ENCODE data around the gene MYO1D. TPM values are rescaled to one million over a fixed set of nuclear protein-coding genes. Genes with fewer than 3 reads are reported as not detected.

MYO1D gene
- total RNA-seq, 1 donor from 2014 or later = 11.9 TPM

DNA sequence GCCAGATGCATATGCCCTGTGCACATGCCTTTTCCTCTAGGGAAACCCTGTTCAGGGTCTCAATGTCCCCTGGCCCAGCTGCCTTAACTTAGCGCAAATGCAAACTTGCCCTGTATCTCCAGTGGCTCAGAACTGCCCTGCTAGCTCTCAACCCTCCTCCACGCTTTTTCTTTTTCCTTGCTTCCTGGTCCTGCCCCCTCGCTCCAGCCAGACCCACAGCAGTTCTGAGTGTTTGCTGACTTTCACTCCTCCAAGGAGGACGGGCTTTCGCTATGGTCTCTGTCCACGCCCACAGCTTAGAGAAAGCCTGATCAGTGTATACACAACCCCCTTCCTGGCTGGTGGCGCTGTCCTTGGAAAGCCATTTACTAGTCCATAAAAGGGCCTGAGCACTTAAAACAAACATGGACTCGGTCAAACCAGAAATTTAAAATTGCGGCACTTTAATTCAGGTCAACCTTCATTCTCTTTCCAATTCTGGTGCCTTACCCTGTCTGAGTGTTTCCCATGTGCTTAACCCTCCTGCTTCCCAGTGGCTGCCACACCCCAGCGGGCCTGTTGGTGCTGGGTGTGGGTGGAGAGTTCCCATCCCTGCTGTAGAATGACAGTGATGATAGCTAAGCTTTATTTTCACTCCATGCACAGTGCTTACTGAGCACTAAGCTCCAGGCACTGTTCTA lies 35.4 kb upstream of the MYO1D start:
- no peaks in the 10 kb centered on the region for H3K27me3 Mint-ChIP-seq (ENCODE audit: low read depth)

GRCh38 chr17:32910769-32911168 lies 33.8 kb upstream of the MYO1D start:
- no peak for TF ChIP-seq CTCF (conservative IDR thresholded peaks at IDR 0.05)
- no peak overlapping the region for H3K27ac Mint-ChIP-seq (ENCODE audit: unreplicated experiment)
- no peaks in the 10 kb centered on the region for H3K9me3 Mint-ChIP-seq
- DNase-seq (ENCODE audit: low read depth, low spot score) = no peak
- no peaks in the 10 kb centered on the region for H3K27me3 Mint-ChIP-seq (ENCODE audit: low read depth)
- no peak overlapping the region for H3K4me3 Mint-ChIP-seq
- peaks cover 8% of the 10 kb centered on the region for H3K4me1 Mint-ChIP-seq
- H3K36me3 Mint-ChIP-seq (ENCODE audit: low read depth) = no peaks in the 10 kb centered on the region

More for the DNA sequence above, 35.4 kb upstream of the MYO1D start:
- peaks cover 8% of the 10 kb centered on the region for H3K4me1 Mint-ChIP-seq
- no peak for DNase-seq (ENCODE audit: low read depth, low spot score)
- H3K9me3 Mint-ChIP-seq = no peaks in the 10 kb centered on the region
- no peak for TF ChIP-seq CTCF (conservative IDR thresholded peaks at IDR 0.05)
- no peaks in the 10 kb centered on the region for H3K36me3 Mint-ChIP-seq (ENCODE audit: low read depth)
- H3K27ac Mint-ChIP-seq (ENCODE audit: unreplicated experiment) = no peak overlapping the region
- no peak overlapping the region for H3K4me3 Mint-ChIP-seq

DNA sequence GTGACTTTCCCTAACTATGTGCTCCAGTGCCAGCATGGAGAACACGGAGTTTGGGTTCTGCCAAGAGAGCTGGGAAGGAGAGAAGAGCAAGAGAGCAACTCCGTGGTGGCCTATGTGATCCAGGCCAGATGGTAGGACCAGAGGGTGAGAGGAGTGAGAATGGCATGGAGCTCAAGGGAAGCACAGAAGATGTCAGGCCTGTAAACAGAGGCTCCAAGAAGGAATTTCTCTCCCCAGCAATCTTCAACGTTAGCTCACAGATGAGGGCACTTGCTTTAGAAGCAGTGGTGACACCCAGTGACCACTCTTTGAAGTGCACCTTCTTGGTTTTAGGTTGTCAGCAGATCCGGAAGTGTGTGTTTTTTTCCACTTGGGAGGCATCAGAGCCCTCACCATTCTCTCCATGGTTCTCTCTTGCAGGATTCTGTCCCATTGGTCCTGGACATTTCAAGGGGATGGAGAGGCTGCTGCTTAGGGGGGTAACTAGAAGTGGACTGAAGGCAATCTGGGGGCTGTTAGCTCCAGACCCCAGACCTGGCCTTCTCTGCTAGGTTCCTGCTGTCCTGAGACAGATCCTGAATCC lies 33.0 kb upstream of the MYO1D start:
- TF ChIP-seq CTCF (conservative IDR thresholded peaks at IDR 0.05) = peak; percentile 76
- Mint-ChIP-seq H3K4me3 (no peak overlapping the region), H3K27ac (ENCODE audit: unreplicated experiment) (no peak overlapping the region), H3K36me3 (ENCODE audit: low read depth) (no peaks in the 10 kb centered on the region), H3K9me3 (no peaks in the 10 kb centered on the region), H3K27me3 (ENCODE audit: low read depth) (no peaks in the 10 kb centered on the region), H3K4me1 (peaks cover 8% of the 10 kb centered on the region)
- DNase-seq (ENCODE audit: low read depth, low spot score) = peak; percentile 65

DNA sequence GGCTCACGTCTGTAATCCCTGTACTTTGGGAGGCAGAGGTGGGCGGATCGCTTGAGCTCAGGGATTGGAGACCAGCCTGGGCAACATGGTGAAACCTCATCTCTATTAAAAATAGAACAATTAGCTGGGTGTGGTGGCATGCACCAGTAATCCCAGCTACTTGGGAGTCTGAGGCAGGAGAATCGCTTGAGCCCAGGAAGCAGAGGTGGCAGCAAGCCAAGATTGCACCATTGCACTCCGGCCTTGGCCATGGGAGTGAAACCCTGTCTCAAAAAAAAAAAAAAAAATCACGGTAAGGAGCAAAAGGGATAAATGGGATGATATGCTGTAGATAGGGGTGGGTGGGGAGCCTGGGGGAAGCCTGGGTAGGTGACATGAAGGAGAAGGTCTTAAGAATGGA lies 30.7 kb upstream of the MYO1D start:
- H3K4me3 Mint-ChIP-seq = no peak overlapping the region
- H3K4me1 Mint-ChIP-seq = peaks cover 8% of the 10 kb centered on the region
- no peak for TF ChIP-seq CTCF (conservative IDR thresholded peaks at IDR 0.05)
- no peak for DNase-seq (ENCODE audit: low read depth, low spot score)
- H3K9me3 Mint-ChIP-seq = no peaks in the 10 kb centered on the region
- H3K27me3 Mint-ChIP-seq (ENCODE audit: low read depth) = no peaks in the 10 kb centered on the region
- no peak overlapping the region for H3K27ac Mint-ChIP-seq (ENCODE audit: unreplicated experiment)
- H3K36me3 Mint-ChIP-seq (ENCODE audit: low read depth) = no peaks in the 10 kb centered on the region

DNA sequence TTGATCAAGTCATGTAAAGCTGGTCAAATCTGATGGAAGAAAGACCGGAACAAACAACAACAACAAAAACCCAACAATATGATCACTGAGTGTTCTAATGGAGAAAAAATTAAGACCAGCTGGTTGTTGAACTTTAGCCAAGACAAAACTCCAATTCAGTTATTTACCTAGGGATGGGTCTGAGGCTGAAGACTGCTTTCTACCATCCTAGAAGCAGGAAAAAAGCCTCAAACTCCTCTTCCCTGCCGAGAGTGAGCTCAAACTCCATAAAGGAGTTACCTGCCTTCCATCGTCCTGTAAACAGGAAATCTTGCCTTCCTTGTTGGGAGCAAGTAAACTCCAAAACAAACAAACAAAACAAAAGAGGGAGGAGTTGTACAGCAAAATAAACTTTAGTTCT lies 28.0 kb upstream of the MYO1D start:
- no peaks in the 10 kb centered on the region for H3K4me1 Mint-ChIP-seq
- H3K27me3 Mint-ChIP-seq (ENCODE audit: low read depth) = no peaks in the 10 kb centered on the region
- H3K27ac Mint-ChIP-seq (ENCODE audit: unreplicated experiment) = no peak overlapping the region
- TF ChIP-seq CTCF (conservative IDR thresholded peaks at IDR 0.05) = no peak
- DNase-seq (ENCODE audit: low read depth, low spot score) = no peak
- no peaks in the 10 kb centered on the region for H3K36me3 Mint-ChIP-seq (ENCODE audit: low read depth)
- no peaks in the 10 kb centered on the region for H3K9me3 Mint-ChIP-seq
- no peak overlapping the region for H3K4me3 Mint-ChIP-seq
